HG02840 (cell line): Measurements from ENCODE around the gene IFI6.
A peak's percentile ranks its signal among the peaks of the same experiment; 100 is the strongest.
"Not testable (repeated sequence)": the region's sequence is repeated elsewhere in the genome, so short reads cannot be mapped to it uniquely, and the experiment has no call there.

Source experiments
- ATAC-seq: cut with Tn5 transposase; IDR thresholded peaks from one replicate; pipeline ENCODE4 v1.9.1; 2021; ENCODE audit warnings: mild to moderate bottlenecking, moderate library complexity, moderate number of reproducible peaks; ENCODE audit not compliant: unreplicated experiment, low FRiP score

Gene IFI6

GRCh38 chr1:27671964-27672749 is at the start of gene IFI6:
TSS of gene IFI6 (minus strand) at chr1:27672192. CDS start at chr1:27669314, 2,878 bp downstream.
- peak; percentile 74 for ATAC-seq

- ATAC-seq = no peak
Measured at GRCh38 chr1:27719286-27720251, 47.6 kb upstream of the IFI6 start.

- no peak for ATAC-seq
Measured at GRCh38 chr1:27716262-27716895, 44.4 kb upstream of the IFI6 start.

- ATAC-seq = no peak
Measured at GRCh38 chr1:27713869-27714513, 42.0 kb upstream of the IFI6 start.

- ATAC-seq = no peak
Measured at GRCh38 chr1:27713139-27713725, 41.2 kb upstream of the IFI6 start.

GRCh38 chr1:27710574-27710973 is 38.6 kb upstream of the IFI6 start:
- no peak for ATAC-seq

- ATAC-seq = no peak
Measured at GRCh38 chr1:27705545-27705944, 33.6 kb upstream of the IFI6 start.

GRCh38 chr1:27704958-27705357 is 33.0 kb upstream of the IFI6 start:
- ATAC-seq = no peak

GRCh38 chr1:27696835-27697234 is 24.8 kb upstream of the IFI6 start:
- ATAC-seq = not testable (repeated sequence)

GRCh38 chr1:27690183-27690582 is 18.2 kb upstream of the IFI6 start:
- no peak for ATAC-seq

GRCh38 chr1:27689423-27690173 is 17.6 kb upstream of the IFI6 start:
- no peak for ATAC-seq

- ATAC-seq = no peak
Measured at GRCh38 chr1:27687906-27688305, 15.9 kb upstream of the IFI6 start.

- no peak for ATAC-seq
Measured at GRCh38 chr1:27686223-27686990, 14.4 kb upstream of the IFI6 start.

- no peak for ATAC-seq
Measured at GRCh38 chr1:27684176-27684575, 12.2 kb upstream of the IFI6 start.

GRCh38 chr1:27682351-27682944 is 10.5 kb upstream of the IFI6 start:
- no peak for ATAC-seq

- not testable (repeated sequence) for ATAC-seq
Measured at GRCh38 chr1:27681580-27681979, 9.6 kb upstream of the IFI6 start.

- not testable (repeated sequence) for ATAC-seq
Measured at GRCh38 chr1:27680225-27680791, 8.3 kb upstream of the IFI6 start.

GRCh38 chr1:27678747-27679146 is 6.8 kb upstream of the IFI6 start:
- ATAC-seq = no peak
